ENCODE measurements around the gene SLC2A8. TPM values are rescaled to one million over a fixed set of nuclear protein-coding genes. Genes with fewer than 3 reads are reported as not detected.

SLC2A8 gene
- total and polyA plus RNA-seq, 9 donors: 6.2 to 21.2 (median 17.8) TPM

DNA sequence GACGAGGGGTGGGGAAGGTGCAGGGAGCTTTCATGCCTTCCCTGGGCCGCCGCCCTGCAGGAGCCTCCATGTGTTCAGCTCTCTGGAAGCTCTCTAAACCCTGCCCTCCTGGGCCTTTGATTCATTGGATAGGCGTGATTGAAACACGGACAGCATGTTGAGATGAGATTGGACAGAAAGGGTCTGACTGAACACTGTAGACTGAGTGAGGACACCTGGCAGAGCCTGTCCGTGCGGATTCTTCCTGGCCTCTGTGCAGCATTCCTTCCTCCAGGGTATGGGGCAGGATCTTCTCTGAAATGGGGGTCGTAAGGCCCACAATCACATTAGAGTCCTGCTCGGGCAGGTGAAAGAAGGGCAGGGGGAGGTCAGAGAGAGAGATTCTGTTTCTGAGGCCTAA is 41.4 kb downstream of the SLC2A8 start:
- TF ChIP-seq EP300 (IDR thresholded peaks at IDR 0.05) (no peak), POLR2A (IDR thresholded peaks at IDR 0.05) (no peak)
- TF ChIP-seq, protein P1, sequence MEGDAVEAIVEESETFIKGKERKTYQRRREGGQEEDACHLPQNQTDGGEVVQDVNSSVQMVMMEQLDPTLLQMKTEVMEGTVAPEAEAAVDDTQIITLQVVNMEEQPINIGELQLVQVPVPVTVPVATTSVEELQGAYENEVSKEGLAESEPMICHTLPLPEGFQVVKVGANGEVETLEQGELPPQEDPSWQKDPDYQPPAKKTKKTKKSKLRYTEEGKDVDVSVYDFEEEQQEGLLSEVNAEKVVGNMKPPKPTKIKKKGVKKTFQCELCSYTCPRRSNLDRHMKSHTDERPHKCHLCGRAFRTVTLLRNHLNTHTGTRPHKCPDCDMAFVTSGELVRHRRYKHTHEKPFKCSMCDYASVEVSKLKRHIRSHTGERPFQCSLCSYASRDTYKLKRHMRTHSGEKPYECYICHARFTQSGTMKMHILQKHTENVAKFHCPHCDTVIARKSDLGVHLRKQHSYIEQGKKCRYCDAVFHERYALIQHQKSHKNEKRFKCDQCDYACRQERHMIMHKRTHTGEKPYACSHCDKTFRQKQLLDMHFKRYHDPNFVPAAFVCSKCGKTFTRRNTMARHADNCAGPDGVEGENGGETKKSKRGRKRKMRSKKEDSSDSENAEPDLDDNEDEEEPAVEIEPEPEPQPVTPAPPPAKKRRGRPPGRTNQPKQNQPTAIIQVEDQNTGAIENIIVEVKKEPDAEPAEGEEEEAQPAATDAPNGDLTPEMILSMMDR (IDR thresholded peaks at IDR 0.05): no peak
- no peaks in the 10 kb centered on the region for H3K27me3 ChIP-seq
- H3K4me3 ChIP-seq: no peak overlapping the region
- H3K36me3 ChIP-seq: no peaks in the 10 kb centered on the region
- intact Hi-C loops (cut with DNase I): no loop called here
- no peak for DNase-seq
- H3K4me1 ChIP-seq (ENCODE audit: insufficient read depth): no peaks in the 10 kb centered on the region
- 91 to 94% (median 93%) methylated on average over 9 of the region's 9 CpGs for WGBS, 3 donors
- no peaks in the 10 kb centered on the region for H3K9me3 ChIP-seq
- H3K27ac ChIP-seq: no peak overlapping the region

DNA sequence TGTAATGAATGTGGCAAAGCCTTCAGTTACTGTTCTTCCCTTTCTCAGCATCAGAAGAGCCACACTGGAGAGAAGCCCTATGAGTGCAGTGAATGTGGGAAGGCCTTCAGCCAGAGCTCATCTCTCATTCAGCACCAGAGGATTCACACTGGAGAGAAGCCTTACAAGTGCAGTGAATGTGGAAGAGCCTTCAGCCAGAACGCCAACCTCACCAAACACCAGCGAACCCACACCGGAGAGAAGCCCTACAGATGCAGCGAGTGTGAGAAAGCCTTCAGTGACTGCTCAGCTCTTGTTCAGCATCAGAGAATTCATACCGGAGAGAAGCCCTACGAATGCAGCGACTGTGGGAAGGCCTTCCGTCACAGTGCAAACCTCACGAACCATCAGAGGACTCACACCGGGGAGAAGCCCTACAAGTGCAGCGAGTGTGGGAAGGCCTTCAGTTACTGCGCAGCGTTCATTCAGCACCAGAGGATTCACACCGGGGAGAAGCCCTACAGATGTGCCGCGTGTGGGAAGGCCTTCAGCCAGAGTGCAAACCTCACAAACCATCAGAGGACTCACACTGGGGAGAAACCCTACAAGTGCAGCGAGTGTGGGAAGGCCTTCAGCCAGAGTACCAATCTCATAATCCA is 47.4 kb downstream of the SLC2A8 start:
- Histone ChIP-seq H3K4me3 (no peak overlapping the region), H3K27ac (no peak overlapping the region), H3K27me3 (no peaks in the 10 kb centered on the region), H3K4me1 (ENCODE audit: insufficient read depth) (peaks cover 2% of the 10 kb centered on the region), H3K36me3 (no peaks in the 10 kb centered on the region), H3K9me3 (no peaks in the 10 kb centered on the region)
- DNase-seq: no peak
- intact Hi-C loops (cut with DNase I): loop anchor here in 1 of 4 donors (10.0 kb wide), 1 partner anchor 50 kb away; the partner anchor contains the start of gene SLC2A8
- TF ChIP-seq EP300 (IDR thresholded peaks at IDR 0.05): no peak
- no peak for TF ChIP-seq POLR2A (IDR thresholded peaks at IDR 0.05)
- TF ChIP-seq, protein P1 (IDR thresholded peaks at IDR 0.05): no peak
- 84 to 95% (median 94%) methylated on average over 17 of the region's 17 CpGs for WGBS, 3 donors

DNA sequence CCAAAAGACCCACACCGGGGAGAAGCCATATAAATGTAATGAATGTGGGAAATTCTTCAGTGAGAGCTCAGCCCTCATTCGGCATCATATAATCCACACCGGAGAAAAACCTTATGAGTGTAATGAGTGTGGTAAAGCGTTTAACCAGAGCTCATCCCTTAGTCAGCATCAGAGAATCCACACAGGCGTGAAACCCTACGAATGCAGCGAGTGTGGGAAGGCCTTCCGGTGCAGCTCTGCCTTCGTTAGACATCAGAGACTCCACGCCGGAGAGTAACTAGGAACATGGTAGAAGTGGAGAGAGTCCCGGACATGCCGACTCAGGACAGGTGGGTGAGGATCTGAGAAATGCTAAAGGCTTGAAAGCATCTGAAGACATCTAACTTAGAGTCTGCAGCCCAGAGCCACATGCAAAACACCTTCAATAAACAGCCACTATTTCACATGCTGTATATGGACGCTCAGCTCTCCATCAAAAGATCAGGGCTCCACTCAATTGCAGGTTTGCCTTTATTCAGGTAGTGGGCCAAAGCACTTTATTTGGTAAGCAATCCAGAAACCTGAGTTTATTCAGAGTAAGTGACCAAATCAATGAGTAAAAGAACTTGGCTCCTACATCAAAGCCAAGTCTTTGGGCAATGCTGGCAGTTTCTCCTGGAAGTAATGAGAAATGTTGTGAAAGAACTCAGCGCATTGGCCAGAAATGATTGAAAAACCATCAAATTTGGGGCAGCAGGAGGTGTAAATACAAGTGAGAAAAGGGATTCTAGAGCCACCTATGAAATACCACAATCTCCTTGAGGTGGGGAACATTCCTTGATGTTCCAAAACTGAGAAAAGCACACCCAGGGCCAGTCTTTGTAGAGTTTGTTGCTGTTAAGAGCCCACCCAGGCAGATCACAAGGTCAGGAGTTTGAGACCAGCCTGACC is 48.2 kb downstream of the SLC2A8 start:
- Histone ChIP-seq H3K27ac (no peak overlapping the region), H3K36me3 (no peaks in the 10 kb centered on the region), H3K4me1 (ENCODE audit: insufficient read depth) (peaks cover 6% of the 10 kb centered on the region), H3K27me3 (no peaks in the 10 kb centered on the region), H3K4me3 (no peak overlapping the region), H3K9me3 (no peaks in the 10 kb centered on the region)
- intact Hi-C loops (cut with DNase I): loop anchor here in 1 of 4 donors (10.0 kb wide), 1 partner anchor 50 kb away; the partner anchor contains the start of gene SLC2A8
- TF ChIP-seq POLR2A (IDR thresholded peaks at IDR 0.05): no peak
- no peak for TF ChIP-seq EP300 (IDR thresholded peaks at IDR 0.05)
- TF ChIP-seq, protein P1 (IDR thresholded peaks at IDR 0.05): no peak
- WGBS, 3 donors: 90 to 92% (median 90%) methylated on average over 15 of the region's 15 CpGs
- DNase-seq: no peak

DNA sequence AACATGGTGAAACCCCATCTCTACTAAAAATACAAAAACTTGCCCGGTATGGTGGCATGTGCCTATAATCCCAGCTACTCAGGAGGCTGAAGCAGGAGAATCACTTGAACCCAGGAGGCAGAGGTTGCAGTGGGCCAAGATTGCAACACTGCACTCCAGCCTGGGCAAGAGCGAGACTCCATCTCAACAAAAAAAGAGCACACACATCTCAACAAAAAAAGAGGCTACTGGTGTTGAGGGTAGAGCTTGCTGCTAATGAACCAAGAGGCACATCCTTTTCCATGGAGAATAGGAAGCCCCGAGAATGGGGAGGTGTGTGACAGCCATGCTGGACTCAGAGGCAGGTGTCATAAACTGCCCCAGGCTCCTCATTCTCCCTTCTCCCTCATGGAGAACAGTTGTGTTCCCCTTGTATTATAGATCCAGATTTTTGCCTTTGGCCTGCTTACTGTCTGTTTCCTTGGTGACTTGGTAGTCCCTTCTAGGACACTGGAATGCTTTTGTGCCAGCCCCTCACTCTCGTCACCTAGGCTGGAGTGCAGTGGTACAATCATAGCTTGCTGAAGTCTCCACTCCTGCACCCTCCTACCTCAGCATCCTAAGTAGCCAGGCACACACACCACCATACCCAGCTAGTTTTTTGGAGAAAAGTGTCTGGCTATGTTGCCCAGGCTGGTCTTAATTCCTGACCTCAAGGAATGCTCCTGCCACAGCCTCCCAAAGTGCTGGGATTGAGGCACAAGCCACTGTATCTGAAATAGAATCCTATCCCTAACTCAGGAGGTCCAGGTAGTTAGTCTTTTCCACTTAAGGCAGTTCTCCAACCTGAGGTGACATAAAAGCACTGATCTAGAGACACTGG is 49.1 kb downstream of the SLC2A8 start:
- WGBS, 3 donors: 78 to 83% (median 80%) methylated on average over 4 of the region's 4 CpGs
- Histone ChIP-seq H3K4me1 (ENCODE audit: insufficient read depth) (peaks cover 6% of the 10 kb centered on the region), H3K27ac (no peak overlapping the region), H3K36me3 (no peaks in the 10 kb centered on the region), H3K4me3 (no peak overlapping the region), H3K27me3 (no peaks in the 10 kb centered on the region), H3K9me3 (no peaks in the 10 kb centered on the region)
- no peak for TF ChIP-seq POLR2A (IDR thresholded peaks at IDR 0.05)
- TF ChIP-seq, protein P1 (IDR thresholded peaks at IDR 0.05): no peak
- no peak for TF ChIP-seq EP300 (IDR thresholded peaks at IDR 0.05)
- no peak for DNase-seq
- intact Hi-C loops (cut with DNase I): loop anchor here in 1 of 4 donors (10.0 kb wide), 1 partner anchor 51 kb away; the partner anchor contains the start of gene SLC2A8

All from ovary (tissue), 9 donors.